ENCODE results near the gene FASTKD2.

FASTKD2 gene

GRCh38 chr2:206838690-206839089 is 73.3 kb downstream of the FASTKD2 start:
- no peak for DNase-seq (ENCODE audit: low spot score)

GRCh38 chr2:206840999-206841398 is 75.6 kb downstream of the FASTKD2 start:
- DNase-seq (ENCODE audit: low spot score), result no peak

Measured in hematopoietic multipotent progenitor cell treated with erythropoietin and hydrocortisone succinate and interleukin-3 and kit ligand, for 15 days (in vitro differentiated cells).